GM19238 (cell line): ENCODE measurements around the gene CCNYL1.
A peak's percentile ranks its signal among the peaks of the same experiment; 100 is the strongest.
"Not testable (repeated sequence)": the region's sequence is repeated elsewhere in the genome, so short reads cannot be mapped to it uniquely, and the experiment has no call there.

Experiments used
- DNase-seq: peaks from one replicate; pipeline ENCODE4 v3.0.0; 2011; ENCODE audit warnings: low spot score; ENCODE audit not compliant: insufficient read length

The CCNYL1 gene

GRCh38 chr2:207696911-207697310 lies 14.5 kb upstream of the CCNYL1 start:
- DNase-seq, result not testable (repeated sequence)

- no peak for DNase-seq
These were observed 14.0 kb upstream of the CCNYL1 start for GRCh38 chr2:207697411-207697810.

- DNase-seq, result no peak
These were observed 13.1 kb upstream of the CCNYL1 start for GRCh38 chr2:207698301-207698700.

- DNase-seq, result no peak
These were observed 7.4 kb upstream of the CCNYL1 start for GRCh38 chr2:207704078-207704477.

GRCh38 chr2:207704671-207705070 lies 6.8 kb upstream of the CCNYL1 start:
- no peak for DNase-seq

GRCh38 chr2:207706936-207707860 lies 4.2 kb upstream of the CCNYL1 start:
- no peak for DNase-seq

GRCh38 chr2:207711750-207712530 lies 500 bp downstream of the CCNYL1 start:
- peak; percentile 56 for DNase-seq

- DNase-seq, result no peak
These were observed 4.6 kb downstream of the CCNYL1 start for GRCh38 chr2:207716056-207716455.

- DNase-seq, result no peak
These were observed 7.1 kb downstream of the CCNYL1 start for GRCh38 chr2:207718521-207718920.

- DNase-seq, result no peak
These were observed 7.6 kb downstream of the CCNYL1 start for GRCh38 chr2:207719008-207719407.

GRCh38 chr2:207719655-207720054 lies 8.2 kb downstream of the CCNYL1 start:
- not testable (repeated sequence) for DNase-seq

- no peak for DNase-seq
These were observed 9.2 kb downstream of the CCNYL1 start for GRCh38 chr2:207720517-207721187.

GRCh38 chr2:207722773-207723424 lies 11.5 kb downstream of the CCNYL1 start:
- DNase-seq, result no peak

- not testable (repeated sequence) for DNase-seq
These were observed 12.0 kb downstream of the CCNYL1 start for GRCh38 chr2:207723425-207723787.

- DNase-seq, result no peak
These were observed 12.7 kb downstream of the CCNYL1 start for GRCh38 chr2:207724113-207724512.

GRCh38 chr2:207725873-207726578 lies 14.6 kb downstream of the CCNYL1 start:
- DNase-seq, result no peak

GRCh38 chr2:207727261-207727660 lies 15.8 kb downstream of the CCNYL1 start:
- DNase-seq, result no peak

- no peak for DNase-seq
These were observed 18.1 kb downstream of the CCNYL1 start for GRCh38 chr2:207729465-207729998.

- DNase-seq, result no peak
These were observed 19.7 kb downstream of the CCNYL1 start for GRCh38 chr2:207731138-207731537.

GRCh38 chr2:207733597-207734240 lies 22.3 kb downstream of the CCNYL1 start:
- DNase-seq, result no peak
